H1 (cell line): ENCODE data around the gene NKPD1. TPM values are rescaled to one million over a fixed set of nuclear protein-coding genes. Genes with fewer than 3 reads are reported as not detected.

ENCODE experiments used
- CTCF ChIA-PET: fragments of 300-600 bp; sonication (Branson Sonifier 250); formaldehyde crosslinking; loops from one replicate; lab custom pipeline; 2021; ENCODE audit not compliant: partially characterized antibody; lab: Charles Lee
- POLR2A ChIA-PET: fragments of 300-600 bp; sonication (Branson Sonifier 250); formaldehyde crosslinking; loops from one replicate; lab custom pipeline; 2021; ENCODE audit warnings: inconsistent platforms; ENCODE audit not compliant: partially characterized antibody; lab: Charles Lee
- DNase-seq, 2 experiments: peaks; one replicate each; pipeline versions ENCODE4 v3.0.0 to v3.0.0-alpha.2; 2010 to 2022; ENCODE audit warnings: low spot score in 2 of 2, low read depth in 1 of 2, mixed read lengths in 1 of 2
- FAIRE-seq: peaks from 2 replicates; lab custom pipeline; 2011; peaks lifted over from hg19 to GRCh38; lab: Jason Lieb, UNC
- H2AFZ ChIP-seq: 2 replicates; pipeline ENCODE4 v1.8.1; 2012; ENCODE audit warnings: low read length, inconsistent platforms
- H2AK5ac ChIP-seq: 2 replicates; pipeline ENCODE4 v1.6.1; 2013; ENCODE audit warnings: low read depth, low read length
- H2BK120ac ChIP-seq: replicated peaks from 2 replicates; pipeline ENCODE3; 2013; ENCODE audit warnings: low read depth, low read length, inconsistent platforms
- H2BK12ac ChIP-seq: 2 replicates; pipeline ENCODE4 v1.6.1; 2013; ENCODE audit warnings: low read depth, low read length
- H2BK15ac ChIP-seq: 2 replicates; pipeline ENCODE4 v1.6.1; 2013; ENCODE audit warnings: low read length
- H2BK20ac ChIP-seq: 2 replicates; pipeline ENCODE4 v1.6.1; 2013; ENCODE audit warnings: low read length
- H2BK5ac ChIP-seq: 2 replicates; pipeline ENCODE4 v1.6.1; 2013; ENCODE audit warnings: low read depth, low read length
- H3K14ac ChIP-seq: 2 replicates; pipeline ENCODE4 v1.6.1; 2013; ENCODE audit warnings: inconsistent platforms; ENCODE audit not compliant: insufficient read length
- H3K18ac ChIP-seq: 2 replicates; pipeline ENCODE4 v1.6.1; 2013; ENCODE audit warnings: low read length; ENCODE audit errors: extremely low read depth
- H3K23ac ChIP-seq: 2 replicates; pipeline ENCODE4 v1.6.1; 2013; ENCODE audit warnings: inconsistent platforms; ENCODE audit not compliant: insufficient read length
- H3K23me2 ChIP-seq: 2 replicates; pipeline ENCODE4 v1.6.1; 2013; ENCODE audit warnings: low read depth, low read length
- H3K27ac ChIP-seq: 2 replicates; pipeline ENCODE4 v1.6.1; 2011; ENCODE audit warnings: low read depth, low read length, inconsistent platforms
- H3K27me3 ChIP-seq, 4 experiments: replicated peaks in 1 of 4; 1 replicate in 1 of 4; 2 replicates in 3 of 4; pipeline versions ENCODE4 v1.6.1 to v1.8.1; 2011 to 2013; ENCODE audit warnings: low read length in 3 of 4, mild to moderate bottlenecking in 3 of 4, inconsistent platforms in 2 of 4, mixed read lengths in 2 of 4, moderate library complexity in 1 of 4; ENCODE audit not compliant: control insufficient read depth in 3 of 4, insufficient read depth in 3 of 4; ENCODE audit errors: extremely low read depth in 1 of 4
- H3K36me3 ChIP-seq, 4 experiments: 2 replicates each; pipeline versions ENCODE4 v1.6.1 to v1.8.1; 2011 to 2013; ENCODE audit warnings: mild to moderate bottlenecking in 4 of 4, low read length in 3 of 4, moderate library complexity in 2 of 4, control low read depth in 1 of 4, inconsistent platforms in 1 of 4; ENCODE audit not compliant: insufficient read depth in 4 of 4, control insufficient read depth in 2 of 4
- H3K4ac ChIP-seq: replicated peaks from 2 replicates; pipeline ENCODE3; 2013; ENCODE audit warnings: low read length, low read depth, mixed read lengths, inconsistent platforms; ENCODE audit not compliant: insufficient read length
- H3K4me1 ChIP-seq, 4 experiments: replicated peaks in 1 of 4; 1 replicate in 1 of 4; 2 replicates in 3 of 4; pipeline versions ENCODE4 v1.6.1 to v1.8.1; 2011 to 2013; ENCODE audit warnings: low read length in 3 of 4, inconsistent platforms in 2 of 4, mixed read lengths in 1 of 4; ENCODE audit not compliant: insufficient read depth in 4 of 4, control insufficient read depth in 3 of 4
- H3K4me2 ChIP-seq, 2 experiments: 2 replicates each; pipeline versions ENCODE4 v1.6.1 to v1.8.1; 2011 to 2013; ENCODE audit warnings: low read depth in 2 of 2, low read length in 2 of 2, control low read depth in 1 of 2, inconsistent platforms in 1 of 2, mild to moderate bottlenecking in 1 of 2; ENCODE audit not compliant: insufficient read depth in 1 of 2
- H3K4me3 ChIP-seq, 4 experiments: fragments of 200-600, 300-600 bp in 1 of 4; sonication (generic), shearing (Covaris generic), sonication (Bioruptor Twin) in 1 of 4; 2 replicates each; pipeline versions ENCODE4 v1.5.1 to v1.8.1; 2011 to 2016; ENCODE audit warnings: low read length in 4 of 4, low read depth in 3 of 4, control low read depth in 2 of 4, inconsistent platforms in 2 of 4, mild to moderate bottlenecking in 2 of 4, mixed read lengths in 1 of 4, moderate library complexity in 1 of 4; ENCODE audit not compliant: insufficient read depth in 2 of 4; ENCODE audit errors: extremely low read depth in 1 of 4
- H3K56ac ChIP-seq: replicated peaks from 2 replicates; pipeline ENCODE3; 2013; ENCODE audit warnings: low read depth, mild to moderate bottlenecking, mixed read lengths, low read length, inconsistent platforms; ENCODE audit not compliant: insufficient read length
- H3K79me1 ChIP-seq: 2 replicates; pipeline ENCODE4 v1.6.1; 2013; ENCODE audit warnings: low read depth, low read length, control low read depth
- H3K79me2 ChIP-seq, 2 experiments: 2 replicates each; pipeline versions ENCODE4 v1.6.1 to v1.8.1; 2012 to 2013; ENCODE audit warnings: low read length in 2 of 2, mild to moderate bottlenecking in 2 of 2, inconsistent platforms in 1 of 2; ENCODE audit not compliant: insufficient read depth in 2 of 2, control insufficient read depth in 1 of 2
- H3K9ac ChIP-seq, 4 experiments: replicated peaks in 1 of 4; 1 replicate in 1 of 4; 2 replicates in 3 of 4; pipeline versions ENCODE4 v1.6.1 to v1.8.1; 2011 to 2013; ENCODE audit warnings: low read depth in 3 of 4, low read length in 3 of 4, control low read depth in 2 of 4, mild to moderate bottlenecking in 2 of 4, moderate library complexity in 2 of 4, inconsistent platforms in 1 of 4; ENCODE audit errors: extremely low read depth in 1 of 4
- H3K9me3 ChIP-seq, 2 experiments: 2 replicates each; pipeline versions ENCODE4 v1.6.1 to v1.8.1; 2012 to 2013; ENCODE audit warnings: mild to moderate bottlenecking in 2 of 2, moderate library complexity in 2 of 2, control low read depth in 1 of 2, inconsistent platforms in 1 of 2, low read depth in 1 of 2, low read length in 1 of 2, mixed read lengths in 1 of 2; ENCODE audit not compliant: insufficient read depth in 2 of 2
- H4K20me1 ChIP-seq, 2 experiments: replicated peaks in 1 of 2; 2 replicates each; pipeline versions ENCODE3 to v1.8.1; 2011 to 2013; ENCODE audit warnings: inconsistent platforms in 2 of 2, low read length in 2 of 2, mild to moderate bottlenecking in 1 of 2; ENCODE audit not compliant: insufficient read depth in 2 of 2, control insufficient read depth in 1 of 2
- H4K5ac ChIP-seq: 2 replicates; pipeline ENCODE4 v1.6.1; 2013; ENCODE audit warnings: low read length, low read depth, mixed read lengths, inconsistent platforms; ENCODE audit not compliant: insufficient read length
- H4K8ac ChIP-seq: 2 replicates; pipeline ENCODE4 v1.8.0; 2013; ENCODE audit warnings: mild to moderate bottlenecking, moderate library complexity, low read length, inconsistent platforms; ENCODE audit not compliant: insufficient read depth; ENCODE audit errors: extremely low read depth
- H4K91ac ChIP-seq: replicated peaks from 2 replicates; pipeline ENCODE3; 2013; ENCODE audit warnings: low read length, mixed read lengths, inconsistent platforms; ENCODE audit not compliant: insufficient read length
- USF2 ChIP-seq: IDR thresholded peaks from 2 replicates; pipeline ENCODE4 v1.6.1; 2011; ENCODE audit warnings: low read length, improper control_type of control experiment
- WGBS, 2 experiments: shearing (Covaris generic) in 1 of 2; methylation state at CpG; one replicate each; pipeline versions ENCODE4 v1.1.6 to v1.1.7; 2013 to 2015; ENCODE audit warnings: low lambda C conversion rate in 2 of 2, mixed read lengths in 2 of 2, inconsistent platforms in 1 of 2, low coverage in 1 of 2, missing lambda C conversion rate in 1 of 2; ENCODE audit not compliant: insufficient replicate concordance in 2 of 2, insufficient coverage in 1 of 2, insufficient read length in 1 of 2; ENCODE audit errors: extremely low coverage in 1 of 2, missing lambda C conversion rate in 1 of 2; 5-methylcytosine and 5-hydroxymethylcytosine counted together
- polyA plus RNA-seq, 7 experiments: library from polyadenylated mRNA; depleted of rRNA in 3 of 7; stranded (reverse) in 5 of 7; unstranded in 2 of 7; fragments of >200 nt in 5 of 7; fragments of 200-250 nt in 2 of 7; gene quantifications; 1 replicate in 5 of 7; 2 replicates in 1 of 7; 4 replicates in 1 of 7; pipeline versions ENCODE4 v1.2.1 to v1.2.3, GENCODE V29; 2011 to 2013; ENCODE audit warnings: missing spikeins in 2 of 7, mixed read lengths in 2 of 7
- total RNA-seq: library from RNA; stranded (reverse); fragmentation: NEBNext Ultra II Directional; extraction: Animal tissue kit (Norgen Biotek cat#: 25700); gene quantifications from 2 replicates; pipeline ENCODE4 v1.2.1, GENCODE V29; 2021

NKPD1 gene
- total and polyA plus RNA-seq, 2 of the 8 experiments (the other 6 are each of a cell fraction or from before 2014, with no cell fraction given), result 0.30 to 0.39 TPM

- Histone ChIP-seq H3K18ac (no peak overlapping the region), H3K79me2 (no peaks in the 10 kb centered on the region), H2BK5ac (no peak overlapping the region), H3K4me2 (no peak overlapping the region), H2BK120ac (no peak overlapping the region), H2AK5ac (no peak overlapping the region), H4K8ac (no peak overlapping the region; the same call in 1 of the 2 replicates), H3K23me2 (peaks cover 9% of the 10 kb centered on the region; the same call in 1 of the 2 replicates), H3K27ac (no peak overlapping the region), H3K4me3 (no peak overlapping the region), H3K36me3 (peaks cover 0 to 2% (median 0%) of the 10 kb centered on the region in 4 experiments; a peak in 1 of 8 replicates), H3K79me1 (no peaks in the 10 kb centered on the region; the same call in 1 of the 2 replicates), H2AFZ (no peak overlapping the region), H3K27me3 (peaks cover 16 to 43% (median 36%) of the 10 kb centered on the region in 4 experiments), H4K91ac (no peak overlapping the region), H3K56ac (no peak overlapping the region), H3K23ac (no peak overlapping the region), H3K9ac (no peak overlapping the region), H3K9me3 (peaks cover 0 to 8% of the 10 kb centered on the region in 2 experiments; a peak in 1 of 4 replicates), H2BK20ac (no peak overlapping the region), H3K4me1 (peaks cover 0 to 13% (median 3%) of the 10 kb centered on the region in 4 experiments; a peak in 6 of 7 replicates), H2BK12ac (no peak overlapping the region), H3K14ac (no peak overlapping the region), H3K4ac (no peak overlapping the region), H4K20me1 (peaks cover 0 to 20% of the 10 kb centered on the region in 2 experiments), H4K5ac (no peak overlapping the region), H2BK15ac (no peak overlapping the region)
- ChIA-PET CTCF (interaction anchor here (0.7 to 5.5 kb wide), 10 partner anchors 9 to 91 kb away, joined by 3 to 32 read pairs (median 6); partner anchors contain the start of genes NKPD1 and PPP1R37), POLR2A (interaction anchor here (1.2 to 3.2 kb wide), 4 partner anchors 9 to 59 kb away, joined by 3 to 20 read pairs (median 6); partner anchors contain the start of genes NKPD1 and PPP1R37)
- no peak for FAIRE-seq
- WGBS, 2 experiments, result 89% methylated on average over 4 of the region's 4 CpGs; no CpG with 5 or more reads in 1 of the 2 experiments
- DNase-seq, result no peak
- TF ChIP-seq USF2, result no peak
Measured at GRCh38 chr19:45150751-45151281, 10.0 kb downstream of the NKPD1 start.
